KOPT-K1 (cell line): ENCODE results near the gene CATSPERD.

Experiments used
- H3K27ac ChIP-seq: fragments of 200-600 bp; sonication (generic); 2 replicates; pipeline ENCODE4 v1.5.1; 2016; ENCODE audit warnings: antibody characterized with exemption, mild to moderate bottlenecking, low read depth, low read length; ENCODE audit not compliant: poor library complexity, severe bottlenecking
- H3K36me3 ChIP-seq: fragments of 200-600 bp; sonication (generic); 2 replicates; pipeline ENCODE4 v1.5.1; 2017; ENCODE audit warnings: antibody characterized with exemption, mild to moderate bottlenecking, low read length, moderate library complexity; ENCODE audit not compliant: insufficient read depth
- H3K9me3 ChIP-seq: fragments of 200-600 bp; sonication (generic); 2 replicates; pipeline ENCODE4 v1.5.1; 2017; ENCODE audit warnings: antibody characterized with exemption, low read length, mild to moderate bottlenecking; ENCODE audit not compliant: insufficient read depth, poor library complexity, severe bottlenecking

CATSPERD gene

DNA sequence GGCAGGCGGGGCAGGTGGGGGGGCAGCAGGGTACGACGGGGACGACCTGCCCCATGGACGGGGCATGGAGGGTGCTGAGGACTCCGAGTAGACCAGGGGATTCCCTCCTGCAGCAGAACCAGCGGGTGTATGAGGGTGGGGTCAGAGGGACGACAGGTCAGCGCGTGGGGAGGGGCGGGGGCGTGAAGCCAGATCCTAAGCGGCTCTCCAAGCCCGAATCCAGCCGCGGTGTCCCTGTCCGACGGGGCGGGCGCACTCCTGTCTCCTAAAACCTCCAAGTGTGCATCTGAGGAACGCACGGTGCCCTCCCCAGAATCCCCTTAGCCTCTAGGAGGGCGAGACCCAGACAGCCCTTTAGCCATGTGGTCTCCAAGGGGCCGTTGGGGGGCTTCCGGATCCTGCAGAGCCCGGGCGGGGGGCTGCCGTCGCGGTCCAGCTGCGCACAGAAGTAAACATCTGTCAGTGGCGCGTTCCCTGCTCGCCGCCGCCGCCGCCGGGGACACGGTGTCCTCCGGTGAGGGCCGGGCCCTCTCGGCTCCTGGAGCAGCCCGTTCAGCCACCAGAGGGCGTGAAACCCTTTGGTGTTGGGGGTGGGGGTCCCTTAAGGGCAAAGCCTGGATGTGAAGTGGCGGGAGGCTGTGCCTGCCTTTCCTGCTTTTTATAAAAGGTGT is 85.2 kb downstream of the CATSPERD start:
- H3K27ac ChIP-seq = no peak overlapping the region

GRCh38 chr19:5806133-5806489 is 85.7 kb downstream of the CATSPERD start:
- no peaks in the 10 kb centered on the region for H3K9me3 ChIP-seq
- no peaks in the 10 kb centered on the region for H3K36me3 ChIP-seq
- H3K27ac ChIP-seq = no peak overlapping the region

More for the DNA sequence above, 85.2 kb downstream of the CATSPERD start:
- H3K36me3 ChIP-seq = no peaks in the 10 kb centered on the region
- H3K9me3 ChIP-seq = no peaks in the 10 kb centered on the region

DNA sequence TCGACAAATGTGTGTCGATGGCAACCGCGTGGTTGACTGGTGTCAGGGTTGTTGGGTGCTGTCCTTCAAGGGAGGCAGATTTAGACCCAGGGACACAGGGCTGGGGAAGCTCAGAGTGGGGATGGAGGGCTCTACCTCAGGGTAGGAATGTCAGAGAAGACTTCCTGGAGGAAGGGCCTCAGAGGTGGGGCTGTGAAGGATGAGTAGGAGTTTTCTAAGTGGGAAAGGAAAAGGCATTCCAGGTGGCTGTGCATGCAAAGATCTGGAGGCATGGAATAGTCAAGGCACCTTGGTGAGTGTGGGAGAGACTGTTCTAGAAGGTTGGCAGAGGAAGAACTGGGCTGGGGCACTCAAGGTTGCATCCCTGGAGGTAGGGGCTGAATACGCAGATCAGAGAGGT is 86.5 kb downstream of the CATSPERD start:
- no peaks in the 10 kb centered on the region for H3K9me3 ChIP-seq
- H3K27ac ChIP-seq = no peak overlapping the region
- no peaks in the 10 kb centered on the region for H3K36me3 ChIP-seq

- Histone ChIP-seq H3K36me3 (no peaks in the 10 kb centered on the region), H3K9me3 (no peaks in the 10 kb centered on the region), H3K27ac (no peak overlapping the region)
Measured at GRCh38 chr19:5808120-5808816, 87.8 kb downstream of the CATSPERD start.

- H3K9me3 ChIP-seq = no peaks in the 10 kb centered on the region
- H3K27ac ChIP-seq = no peak overlapping the region
- H3K36me3 ChIP-seq = no peaks in the 10 kb centered on the region
Measured at GRCh38 chr19:5809053-5809452, 88.6 kb downstream of the CATSPERD start.

- no peak overlapping the region for H3K27ac ChIP-seq
- no peaks in the 10 kb centered on the region for H3K36me3 ChIP-seq
- no peaks in the 10 kb centered on the region for H3K9me3 ChIP-seq
Measured at GRCh38 chr19:5809469-5809868, 89.0 kb downstream of the CATSPERD start.

- H3K36me3 ChIP-seq = no peaks in the 10 kb centered on the region
- no peaks in the 10 kb centered on the region for H3K9me3 ChIP-seq
- H3K27ac ChIP-seq = no peak overlapping the region
Measured at GRCh38 chr19:5811117-5811516, 90.7 kb downstream of the CATSPERD start.

DNA sequence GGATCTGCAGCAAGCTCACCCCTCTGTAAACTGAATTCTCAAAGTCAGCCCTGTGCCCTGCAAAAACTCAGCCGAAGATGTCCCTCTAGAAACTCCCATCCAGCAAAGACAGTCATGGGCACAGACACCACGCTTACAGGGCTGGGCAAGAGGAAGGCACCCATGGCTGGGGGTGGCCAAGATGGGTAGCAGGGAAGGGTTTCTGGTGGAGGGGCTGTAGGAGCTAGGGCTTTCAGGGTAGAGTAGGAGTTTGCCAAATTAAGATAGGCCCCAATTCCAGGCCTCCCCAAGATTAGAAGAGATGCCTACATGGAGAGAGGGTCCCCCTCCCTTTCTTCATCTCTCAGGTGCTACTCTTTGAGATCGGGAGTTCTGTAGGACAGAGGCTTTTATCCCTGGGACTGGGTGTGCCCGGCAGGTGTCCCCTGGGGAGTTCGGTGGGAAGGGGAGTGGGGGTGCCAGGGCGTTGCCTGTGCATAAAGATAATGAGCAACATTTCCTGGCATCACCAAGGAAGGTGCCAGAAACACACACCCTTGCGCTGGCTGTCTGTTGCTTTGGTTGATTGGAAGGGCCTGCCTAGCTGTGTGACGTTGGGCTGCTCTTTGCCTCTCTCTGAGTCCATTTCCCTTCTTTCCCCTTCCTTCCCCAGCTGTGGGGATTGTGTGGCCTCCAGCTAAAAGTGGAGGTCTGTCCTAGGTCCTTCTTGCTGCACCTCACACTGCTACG is 93.8 kb downstream of the CATSPERD start:
- H3K9me3 ChIP-seq = no peaks in the 10 kb centered on the region
- no peak overlapping the region for H3K27ac ChIP-seq
- H3K36me3 ChIP-seq = no peaks in the 10 kb centered on the region

DNA sequence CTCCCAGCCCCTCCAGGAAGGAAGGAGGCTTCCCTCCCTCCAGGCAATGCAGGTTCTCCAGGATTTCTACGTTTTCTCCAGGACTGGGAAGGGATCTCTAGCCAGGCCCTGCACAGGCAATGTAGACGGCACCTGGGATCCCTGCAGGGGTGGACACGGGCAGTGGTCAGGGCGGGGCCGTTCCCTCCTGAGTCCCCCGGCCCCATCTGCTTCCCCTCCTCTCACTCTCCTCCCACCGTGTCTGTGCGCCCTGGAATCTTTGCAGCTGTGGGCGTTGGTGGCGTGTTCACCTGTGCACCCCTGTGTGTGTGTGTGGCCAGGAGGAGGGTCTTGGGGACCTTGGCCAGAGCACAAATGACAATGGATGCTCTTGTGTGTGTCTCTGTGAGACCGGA is 94.4 kb downstream of the CATSPERD start:
- no peaks in the 10 kb centered on the region for H3K9me3 ChIP-seq
- no peak overlapping the region for H3K27ac ChIP-seq
- H3K36me3 ChIP-seq = no peaks in the 10 kb centered on the region

GRCh38 chr19:5817218-5817617 is 96.8 kb downstream of the CATSPERD start:
- H3K36me3 ChIP-seq = no peaks in the 10 kb centered on the region
- H3K27ac ChIP-seq = no peak overlapping the region
- H3K9me3 ChIP-seq = no peaks in the 10 kb centered on the region

GRCh38 chr19:5818594-5818993 is 98.2 kb downstream of the CATSPERD start:
- Histone ChIP-seq H3K36me3 (no peaks in the 10 kb centered on the region), H3K9me3 (no peaks in the 10 kb centered on the region), H3K27ac (no peak overlapping the region)

GRCh38 chr19:5820785-5821184 is 100.3 kb downstream of the CATSPERD start:
- Histone ChIP-seq H3K9me3 (no peaks in the 10 kb centered on the region), H3K36me3 (no peaks in the 10 kb centered on the region), H3K27ac (no peak overlapping the region)

DNA sequence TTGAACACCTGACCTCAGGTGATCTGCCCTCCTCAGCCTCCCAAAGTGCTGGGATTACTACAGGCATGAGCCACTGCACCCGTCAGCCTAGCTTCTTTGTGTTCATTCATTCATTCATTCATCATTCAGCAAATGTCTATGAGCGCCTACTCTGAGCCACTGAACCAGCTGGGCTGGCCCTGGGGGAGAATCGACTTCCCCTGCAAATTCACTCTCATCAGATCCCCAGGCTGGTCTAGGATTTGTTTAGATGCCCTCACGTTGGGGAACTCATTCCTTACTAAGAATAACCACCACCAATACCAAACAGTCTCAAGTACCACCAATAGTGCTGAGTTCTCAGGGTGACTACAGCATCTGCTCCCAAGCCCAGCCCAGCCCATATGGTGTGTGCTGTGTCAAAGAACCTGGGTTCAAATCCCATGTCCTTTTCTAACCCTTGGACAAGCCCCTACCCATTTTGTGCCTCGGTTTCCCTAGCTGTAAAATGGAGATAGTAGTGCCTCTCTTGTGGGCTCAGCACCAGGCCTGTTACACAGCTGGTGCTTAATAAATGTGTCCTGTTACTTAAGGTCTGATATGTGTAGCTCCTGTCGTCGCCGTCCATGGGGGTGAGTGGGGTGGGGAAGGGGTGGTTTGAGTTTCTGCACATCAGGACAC is 101.2 kb downstream of the CATSPERD start:
- Histone ChIP-seq H3K27ac (no peak overlapping the region), H3K36me3 (no peaks in the 10 kb centered on the region), H3K9me3 (no peaks in the 10 kb centered on the region)

GRCh38 chr19:5822181-5822844 is 101.9 kb downstream of the CATSPERD start:
- Histone ChIP-seq H3K9me3 (no peaks in the 10 kb centered on the region), H3K36me3 (no peaks in the 10 kb centered on the region), H3K27ac (no peak overlapping the region)
